Mesenchymal stem cell (in vitro differentiated cells and primary cell): ENCODE measurements around the gene ZNF718.
"Not testable (repeated sequence)": the region's sequence is repeated elsewhere in the genome, so short reads cannot be mapped to it uniquely, and the experiment has no call there.

Experiments used
- DNase-seq: peaks from one replicate; pipeline ENCODE4 v3.0.0-alpha.2; 2013
- H2AFZ ChIP-seq: one replicate; pipeline ENCODE4 v1.6.1; 2013; ENCODE audit warnings: low read depth, mild to moderate bottlenecking, control low read depth, inconsistent platforms, low read length, moderate library complexity
- H2AK5ac ChIP-seq: 2 replicates; pipeline ENCODE4 v1.6.1; 2013; ENCODE audit warnings: low read length, moderate library complexity, mild to moderate bottlenecking, inconsistent platforms; ENCODE audit not compliant: severe bottlenecking
- H2BK120ac ChIP-seq: one replicate; pipeline ENCODE4 v1.6.1; 2013; ENCODE audit warnings: low read depth, mild to moderate bottlenecking, inconsistent platforms, low read length, moderate library complexity
- H2BK12ac ChIP-seq, 2 experiments: one replicate each; pipeline ENCODE4 v1.6.1; 2013; ENCODE audit warnings: inconsistent platforms in 2 of 2, low read length in 2 of 2, mild to moderate bottlenecking in 2 of 2, moderate library complexity in 2 of 2, control low read depth in 1 of 2
- H2BK15ac ChIP-seq: one replicate; pipeline ENCODE4 v1.6.1; 2013; ENCODE audit warnings: mild to moderate bottlenecking, low read depth, inconsistent platforms; ENCODE audit not compliant: poor library complexity, severe bottlenecking
- H2BK5ac ChIP-seq: 2 replicates; pipeline ENCODE4 v1.6.1; 2013; ENCODE audit warnings: low read depth, mild to moderate bottlenecking, low read length, control low read depth, inconsistent platforms; ENCODE audit not compliant: poor library complexity, severe bottlenecking
- H3K14ac ChIP-seq, 2 experiments: one replicate each; pipeline ENCODE4 v1.6.1; 2013; ENCODE audit warnings: inconsistent platforms in 2 of 2, low read length in 2 of 2, control low read depth in 1 of 2, mild to moderate bottlenecking in 1 of 2, moderate library complexity in 1 of 2
- H3K18ac ChIP-seq, 2 experiments: one replicate each; pipeline ENCODE4 v1.6.1; 2013; ENCODE audit warnings: inconsistent platforms in 2 of 2, low read length in 2 of 2, control low read depth in 1 of 2, low read depth in 1 of 2, mild to moderate bottlenecking in 1 of 2
- H3K23ac ChIP-seq, 2 experiments: one replicate each; pipeline ENCODE4 v1.6.1; 2013; ENCODE audit warnings: inconsistent platforms in 2 of 2, low read length in 2 of 2, mild to moderate bottlenecking in 2 of 2, moderate library complexity in 2 of 2, control low read depth in 1 of 2
- H3K27ac ChIP-seq: 2 replicates; pipeline ENCODE4 v1.5.1; 2013; ENCODE audit warnings: mild to moderate bottlenecking, moderate library complexity, low read length, control low read depth, inconsistent platforms; ENCODE audit not compliant: poor library complexity, severe bottlenecking
- H3K27me3 ChIP-seq, 2 experiments: 2 replicates each; pipeline versions ENCODE4 v1.6.1 to v1.7.0; 2013; ENCODE audit warnings: low read length in 2 of 2, mild to moderate bottlenecking in 2 of 2, moderate library complexity in 2 of 2, control low read depth in 1 of 2, inconsistent platforms in 1 of 2; ENCODE audit not compliant: control insufficient read depth in 1 of 2, insufficient read depth in 1 of 2
- H3K36me3 ChIP-seq, 2 experiments: 2 replicates each; pipeline versions ENCODE4 v1.6.1 to v1.7.0; 2013; ENCODE audit warnings: low read length in 2 of 2, control low read depth in 1 of 2, inconsistent platforms in 1 of 2, low read depth in 1 of 2, mild to moderate bottlenecking in 1 of 2; ENCODE audit not compliant: insufficient read depth in 2 of 2, control insufficient read depth in 1 of 2
- H3K4ac ChIP-seq, 2 experiments: one replicate each; pipeline ENCODE4 v1.6.1; 2013; ENCODE audit warnings: inconsistent platforms in 2 of 2, low read length in 2 of 2, mild to moderate bottlenecking in 2 of 2, moderate library complexity in 2 of 2, control low read depth in 1 of 2, low read depth in 1 of 2
- H3K4me1 ChIP-seq: 2 replicates; pipeline ENCODE4 v1.6.1; 2013; ENCODE audit warnings: low read depth, low read length, control low read depth; ENCODE audit not compliant: control insufficient read depth, insufficient read depth
- H3K4me2 ChIP-seq: 2 replicates; pipeline ENCODE4 v1.6.1; 2013; ENCODE audit warnings: low read length, mild to moderate bottlenecking, inconsistent platforms; ENCODE audit not compliant: poor library complexity, severe bottlenecking
- H3K4me3 ChIP-seq, 2 experiments: 2 replicates each; pipeline versions ENCODE4 v1.5.1 to v1.7.0; 2013; ENCODE audit warnings: low read length in 2 of 2, mild to moderate bottlenecking in 2 of 2, control low read depth in 1 of 2, low read depth in 1 of 2; ENCODE audit not compliant: insufficient read depth in 1 of 2
- H3K79me1 ChIP-seq: replicated peaks from 2 replicates; pipeline ENCODE4 v1.6.1; 2013; ENCODE audit warnings: mild to moderate bottlenecking, control low read depth, low read length, inconsistent platforms; ENCODE audit not compliant: poor library complexity, severe bottlenecking
- H3K9ac ChIP-seq: 2 replicates; pipeline ENCODE4 v1.7.0; 2013; ENCODE audit warnings: mild to moderate bottlenecking, low read length, moderate library complexity
- H3K9me3 ChIP-seq: 2 replicates; pipeline ENCODE4 v1.7.0; 2013; ENCODE audit warnings: mild to moderate bottlenecking, low read length; ENCODE audit not compliant: control insufficient read depth
- H4K8ac ChIP-seq: one replicate; pipeline ENCODE4 v1.6.1; 2013; ENCODE audit warnings: inconsistent platforms, mild to moderate bottlenecking, low read length, moderate library complexity
- H4K91ac ChIP-seq: one replicate; pipeline ENCODE4 v1.6.1; 2013; ENCODE audit warnings: mild to moderate bottlenecking, low read length, inconsistent platforms
- WGBS: methylation state at CpG from one replicate; pipeline ENCODE4 v1.1.7; 2013; ENCODE audit warnings: mixed read lengths; 5-methylcytosine and 5-hydroxymethylcytosine counted together

ZNF718 gene

DNA sequence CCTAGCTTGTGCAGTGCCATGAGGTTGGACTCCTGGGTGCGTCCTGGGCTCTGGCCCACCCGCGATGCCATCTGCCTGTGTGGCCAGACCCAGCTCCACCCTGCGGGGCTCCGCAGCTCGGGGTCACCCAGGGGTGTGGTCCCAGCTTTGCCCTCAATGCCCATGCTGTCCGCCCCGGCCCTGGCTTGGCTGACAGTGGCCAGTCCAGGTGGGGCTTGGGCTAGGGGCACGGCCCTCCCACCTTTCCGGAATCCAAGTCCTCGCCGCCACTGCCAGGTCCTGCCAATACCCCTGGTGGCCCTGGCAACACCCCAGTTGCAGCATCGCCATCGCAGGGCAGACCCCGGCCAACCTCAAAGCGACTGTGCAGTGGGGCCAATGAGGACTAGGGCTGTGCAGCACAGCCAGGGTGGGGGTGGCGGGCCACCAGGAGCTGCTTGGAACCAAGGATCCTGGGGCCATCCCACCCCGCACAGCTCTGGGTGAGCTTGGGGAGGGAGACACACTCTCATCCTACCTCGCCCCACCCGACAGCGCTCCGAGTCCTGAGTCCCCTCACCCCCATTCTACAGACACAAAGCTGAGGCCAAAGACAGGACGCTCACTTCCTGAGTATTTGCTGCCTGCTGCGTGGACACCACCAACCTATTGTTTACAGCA, 80.9 kb downstream of the ZNF718 start:
- Histone ChIP-seq H3K27me3 (no peaks in the 10 kb centered on the region), H3K79me1 (no peaks in the 10 kb centered on the region), H3K27ac (no peak overlapping the region), H4K8ac (no peak overlapping the region), H3K4me3 (no peak overlapping the region), H2AFZ (no peak overlapping the region), H2AK5ac (no peak overlapping the region), H3K9ac (no peak overlapping the region), H3K9me3 (peaks cover 58% of the 10 kb centered on the region), H2BK120ac (no peak overlapping the region), H4K91ac (no peak overlapping the region), H3K4me2 (no peak overlapping the region), H3K14ac (no peak overlapping the region), H2BK5ac (no peak overlapping the region), H2BK12ac (no peak overlapping the region), H3K4me1 (no peaks in the 10 kb centered on the region), H3K23ac (no peak overlapping the region), H2BK15ac (no peak overlapping the region), H3K36me3 (peaks cover 5 to 13% of the 10 kb centered on the region in 2 experiments), H3K4ac (no peak overlapping the region), H3K18ac (no peak overlapping the region)
- DNase-seq, result no peak
- 93% methylated on average over 24 of the region's 24 CpGs for WGBS

DNA sequence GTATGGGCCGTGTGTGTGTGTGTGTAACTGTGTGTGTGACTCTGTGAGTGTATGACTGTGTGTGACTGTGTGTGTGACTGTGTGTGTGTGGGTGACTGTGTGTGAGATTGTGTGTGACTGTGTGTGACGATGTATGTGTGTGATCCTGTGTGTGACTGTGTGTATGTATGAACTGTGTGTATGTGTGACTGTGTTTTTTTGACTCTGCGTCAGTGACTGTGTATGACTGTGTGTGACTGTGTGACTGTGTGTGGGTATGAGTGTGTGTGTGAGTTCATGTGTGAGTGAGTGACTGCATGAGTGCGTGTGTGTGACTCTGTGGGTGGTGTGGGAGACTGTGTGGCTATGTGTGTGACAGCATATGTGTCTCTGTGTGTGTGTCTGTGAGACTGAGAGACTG, 81.8 kb downstream of the ZNF718 start:
- no peaks in the 10 kb centered on the region for H3K27me3 ChIP-seq
- peaks cover 5 to 13% of the 10 kb centered on the region in 2 experiments for H3K36me3 ChIP-seq
- H3K9me3 ChIP-seq, result peaks cover 52% of the 10 kb centered on the region
- no peaks in the 10 kb centered on the region for H3K79me1 ChIP-seq
- no peak for DNase-seq
- no peak overlapping the region for H4K91ac ChIP-seq
- H3K4me3 ChIP-seq, result peak overlapping the region in 1 of 2 experiments; percentile 18
- H4K8ac ChIP-seq, result no peak overlapping the region
- H3K14ac ChIP-seq, result no peak overlapping the region
- H3K4me2 ChIP-seq, result no peak overlapping the region
- H2BK15ac ChIP-seq, result no peak overlapping the region
- 72% methylated on average over 4 of the region's 4 CpGs for WGBS
- H3K4ac ChIP-seq, result no peak overlapping the region
- no peak overlapping the region for H3K9ac ChIP-seq
- no peak overlapping the region for H2AK5ac ChIP-seq
- H3K23ac ChIP-seq, result no peak overlapping the region
- no peak overlapping the region for H2BK12ac ChIP-seq
- no peak overlapping the region for H2AFZ ChIP-seq
- H3K4me1 ChIP-seq, result no peaks in the 10 kb centered on the region
- no peak overlapping the region for H3K27ac ChIP-seq
- no peak overlapping the region for H2BK120ac ChIP-seq
- H3K18ac ChIP-seq, result no peak overlapping the region
- no peak overlapping the region for H2BK5ac ChIP-seq

DNA sequence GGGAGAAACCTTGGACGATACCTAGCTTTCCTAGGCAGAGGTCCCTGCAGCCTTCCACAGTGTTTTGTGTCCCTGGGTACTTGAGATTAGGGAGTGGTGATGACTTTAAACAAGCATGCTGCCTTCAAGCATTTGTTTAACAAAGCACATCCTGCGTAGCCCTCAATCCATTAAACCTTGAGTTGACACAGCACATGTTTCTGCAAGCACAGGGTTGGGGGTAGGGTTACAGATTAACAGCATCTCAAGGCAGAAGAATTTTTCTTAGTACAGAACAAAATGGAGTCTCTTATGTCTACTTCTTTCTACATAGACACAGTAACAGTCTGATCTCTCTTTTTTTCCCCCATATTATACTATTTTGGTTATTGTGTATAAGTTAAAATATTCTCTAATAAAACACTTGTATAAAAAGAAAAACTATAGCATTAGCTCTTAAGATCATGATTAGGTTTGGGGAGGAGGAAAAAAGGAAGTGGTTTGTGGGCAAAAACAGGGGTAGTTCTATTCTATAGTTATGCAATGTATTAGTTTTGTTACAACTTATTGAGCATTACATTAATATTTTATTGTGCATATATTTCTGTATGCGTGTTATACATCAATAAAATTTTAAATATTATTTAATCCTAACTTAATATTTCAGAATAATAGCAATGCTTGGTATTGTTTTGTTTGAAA, 84.3 kb downstream of the ZNF718 start:
- H4K91ac ChIP-seq, H3K4me3 ChIP-seq, H3K9ac ChIP-seq, H4K8ac ChIP-seq, H3K18ac ChIP-seq, H3K23ac ChIP-seq, H2BK15ac ChIP-seq, H2BK120ac ChIP-seq, H3K4me2 ChIP-seq, H2BK12ac ChIP-seq, H3K27ac ChIP-seq, H3K27me3 ChIP-seq, H3K79me1 ChIP-seq, H3K14ac ChIP-seq, H2BK5ac ChIP-seq, DNase-seq, H3K4me1 ChIP-seq, H3K4ac ChIP-seq, H2AK5ac ChIP-seq, H2AFZ ChIP-seq: not testable (repeated sequence)
- peaks cover 5 to 13% of the 10 kb centered on the region in 2 experiments for H3K36me3 ChIP-seq
- H3K9me3 ChIP-seq, result peaks cover 41% of the 10 kb centered on the region
- WGBS, result no CpG with 5 or more reads among the region's 3 CpGs

DNA sequence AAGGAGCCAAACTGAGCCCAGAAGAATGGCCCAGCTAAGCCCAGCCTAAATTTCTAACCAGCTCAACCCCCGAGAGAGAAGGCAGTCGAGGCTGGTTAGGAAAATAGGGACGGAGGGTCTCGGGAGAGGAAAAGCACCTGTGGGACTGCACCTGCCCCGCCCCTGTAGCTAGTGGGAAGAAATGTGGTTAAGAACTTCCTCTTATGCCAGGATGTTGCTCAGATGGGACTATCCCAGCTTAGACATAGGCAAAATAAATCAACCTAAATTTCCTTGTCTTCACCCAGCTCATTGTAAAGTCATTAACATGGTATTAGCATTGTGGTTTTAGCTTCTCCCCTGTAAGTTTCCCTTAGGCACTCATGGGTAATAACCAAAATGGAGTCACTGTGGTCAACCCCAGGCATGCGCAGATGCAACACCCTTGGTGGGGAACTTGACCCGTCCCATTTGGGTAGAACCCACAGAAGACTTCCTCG, 86.8 kb downstream of the ZNF718 start:
- no peak overlapping the region for H2AFZ ChIP-seq
- H3K9ac ChIP-seq, result no peak overlapping the region
- H3K4me3 ChIP-seq, result no peak overlapping the region
- H2BK5ac ChIP-seq, result no peak overlapping the region
- H3K23ac ChIP-seq, result no peak overlapping the region
- no peak for DNase-seq
- H2BK15ac ChIP-seq, result no peak overlapping the region
- H3K36me3 ChIP-seq, result no peaks in the 10 kb centered on the region
- no peak overlapping the region for H2BK12ac ChIP-seq
- peaks cover 7% of the 10 kb centered on the region for H3K4me1 ChIP-seq
- no peak overlapping the region for H3K27ac ChIP-seq
- no peak overlapping the region for H3K18ac ChIP-seq
- WGBS, result 96% methylated on average over 7 of the region's 8 CpGs
- H3K4ac ChIP-seq, result no peak overlapping the region
- H3K27me3 ChIP-seq, result no peaks in the 10 kb centered on the region
- no peak overlapping the region for H4K91ac ChIP-seq
- H3K14ac ChIP-seq, result no peak overlapping the region
- H3K9me3 ChIP-seq, result peaks cover 55% of the 10 kb centered on the region
- no peak overlapping the region for H3K4me2 ChIP-seq
- H3K79me1 ChIP-seq, result peaks cover 11% of the 10 kb centered on the region
- H4K8ac ChIP-seq, result no peak overlapping the region
- no peak overlapping the region for H2BK120ac ChIP-seq
- no peak overlapping the region for H2AK5ac ChIP-seq
